HG03064 (cell line): ENCODE results near the gene ADAMTS16.

Experiments used
- ATAC-seq: cut with Tn5 transposase; IDR thresholded peaks from one replicate; pipeline ENCODE4 v1.9.1; 2021; ENCODE audit warnings: low read depth; ENCODE audit not compliant: unreplicated experiment

Gene ADAMTS16

DNA sequence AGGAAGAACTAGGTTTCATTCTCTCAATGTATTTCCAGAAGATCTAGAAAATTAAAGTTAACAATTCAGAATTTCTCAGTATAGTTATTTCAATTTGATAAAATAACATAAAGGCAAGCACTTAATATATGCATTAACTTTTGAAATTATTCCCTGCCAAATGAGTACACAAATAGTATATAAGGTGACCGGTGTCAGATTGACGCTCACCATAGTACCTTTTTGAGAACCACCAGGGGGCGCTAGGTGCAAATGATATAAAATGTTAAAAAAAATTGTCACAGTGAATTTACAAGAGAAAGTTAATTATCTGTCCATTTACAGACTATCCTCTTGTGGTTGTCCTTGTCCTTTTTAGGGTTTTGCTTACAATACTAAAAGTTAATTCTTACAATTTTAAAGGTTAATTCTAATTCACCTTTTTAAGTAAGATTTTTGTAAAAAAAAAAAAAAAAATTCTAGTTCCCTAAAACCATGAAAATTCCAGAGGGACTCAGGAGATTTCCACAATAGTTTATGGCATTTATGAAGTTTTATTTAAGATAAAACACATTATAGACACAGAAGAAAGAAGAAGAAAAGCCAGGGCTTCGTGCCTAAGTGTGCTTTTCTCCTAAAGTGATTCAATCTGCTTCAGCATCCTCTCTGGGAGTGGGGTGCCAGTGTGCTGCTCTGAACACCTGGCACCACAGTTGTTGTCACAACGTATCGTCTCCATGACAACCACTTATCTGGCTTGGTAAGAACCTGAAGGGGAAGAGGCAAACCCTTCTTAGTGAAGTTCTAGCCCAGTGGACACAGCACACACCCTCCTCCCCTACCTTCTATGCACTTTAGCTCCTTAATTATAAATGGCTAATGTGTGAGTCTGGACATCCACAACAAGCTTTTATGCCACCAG, 1.7 kb downstream of the ADAMTS16 start:
- ATAC-seq, result no peak

DNA sequence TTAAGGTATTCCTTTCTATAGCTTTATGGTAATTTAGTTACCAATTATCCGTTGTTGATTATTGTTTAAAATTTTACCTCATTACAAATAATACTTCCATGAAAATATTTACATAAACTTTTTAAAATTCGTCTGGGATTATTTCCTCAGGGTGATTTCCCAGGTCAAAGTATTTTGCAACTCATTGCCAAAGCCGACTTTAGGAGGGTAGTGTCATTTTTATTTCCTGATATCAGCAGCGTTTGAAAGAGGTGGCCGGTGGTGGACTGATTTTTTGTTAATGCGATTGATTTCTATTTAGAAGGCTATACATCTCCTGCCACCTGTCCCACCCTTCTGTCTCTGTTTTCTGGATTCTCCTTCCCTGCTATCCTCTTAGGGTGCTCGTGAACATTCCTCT, 4.3 kb downstream of the ADAMTS16 start:
- ATAC-seq, result no peak

DNA sequence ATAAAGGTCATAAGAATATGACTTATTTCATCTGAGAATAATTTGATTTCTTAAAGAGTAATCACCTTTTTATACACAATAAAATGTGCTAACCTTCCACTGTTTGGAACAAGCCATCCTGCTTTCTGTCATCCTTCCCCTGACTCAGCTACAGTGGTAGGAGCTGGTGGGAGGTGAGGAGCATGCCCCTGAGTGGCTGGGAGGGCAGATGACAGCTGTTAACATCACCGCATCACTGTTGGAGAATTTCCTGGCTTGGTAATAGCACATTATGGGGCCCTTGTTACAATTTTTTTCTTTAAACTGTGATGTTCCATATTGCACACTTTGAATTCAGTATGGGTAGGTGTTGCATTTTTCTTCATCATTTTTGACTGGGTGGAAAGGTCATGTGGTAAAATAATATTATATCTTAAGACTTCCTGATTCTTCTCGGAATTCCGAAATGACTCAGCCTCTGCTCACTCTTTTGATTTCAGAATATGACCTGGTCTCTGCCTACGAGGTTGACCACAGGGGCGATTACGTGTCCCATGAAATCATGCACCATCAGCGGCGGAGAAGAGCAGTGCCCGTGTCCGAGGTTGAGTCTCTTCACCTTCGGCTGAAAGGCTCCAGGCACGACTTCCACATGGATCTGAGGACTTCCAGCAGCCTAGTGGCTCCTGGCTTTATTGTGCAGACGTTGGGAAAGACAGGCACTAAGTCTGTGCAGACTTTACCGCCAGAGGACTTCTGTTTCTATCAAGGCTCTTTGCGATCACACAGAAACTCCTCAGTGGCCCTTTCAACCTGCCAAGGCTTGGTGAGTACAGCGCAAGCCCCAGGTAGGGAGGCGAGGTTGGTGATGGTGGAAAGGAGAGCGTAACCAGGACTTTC, 5.8 kb downstream of the ADAMTS16 start:
- ATAC-seq, result no peak

DNA sequence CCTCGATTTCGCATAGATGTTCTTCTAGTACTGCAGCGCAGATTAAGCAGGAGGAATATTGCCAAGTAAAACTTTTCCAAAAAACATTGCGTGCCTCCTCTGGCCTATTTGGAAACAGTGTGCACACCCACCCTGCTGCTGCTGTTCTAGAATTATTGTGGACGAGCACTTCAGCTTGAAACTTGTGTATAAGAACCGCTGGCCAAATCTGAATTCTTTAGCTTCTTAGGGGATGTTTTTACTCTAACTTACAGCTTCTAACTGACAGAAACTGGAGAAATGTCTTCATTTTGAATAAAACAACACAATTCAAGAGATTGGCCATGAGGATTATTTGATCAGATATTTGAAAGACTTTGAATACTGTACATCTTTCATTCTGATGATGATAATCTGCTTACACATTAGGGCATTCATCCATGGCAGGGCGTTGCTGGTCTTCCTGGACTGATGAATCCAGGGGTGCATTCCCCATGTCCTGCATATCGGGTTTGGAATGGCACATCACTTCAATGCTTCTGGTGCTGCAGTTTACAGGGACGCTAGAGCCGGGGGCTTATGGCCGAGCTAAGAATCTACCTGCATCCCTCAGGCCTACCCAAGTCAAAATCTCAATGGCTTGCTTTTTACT, 6.5 kb downstream of the ADAMTS16 start:
- ATAC-seq, result no peak

DNA sequence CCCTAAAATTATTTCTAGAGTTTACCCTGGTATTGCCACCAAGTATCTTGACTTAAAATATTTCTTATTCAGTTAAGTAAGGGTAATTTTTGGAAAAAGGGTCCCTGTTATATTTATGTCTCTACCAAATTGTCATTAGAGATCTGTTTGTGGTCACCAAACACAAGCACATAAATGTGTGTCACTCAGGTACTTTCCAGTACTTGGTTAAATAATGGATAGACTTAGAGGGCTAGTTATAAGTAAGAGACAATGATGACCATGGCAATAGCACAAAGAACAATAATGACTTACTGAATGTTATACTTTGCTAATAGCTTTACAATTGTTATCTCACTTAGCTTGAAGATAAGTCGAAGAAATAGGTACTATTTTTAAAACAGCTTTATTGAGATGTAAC, 9.0 kb downstream of the ADAMTS16 start:
- no peak for ATAC-seq

DNA sequence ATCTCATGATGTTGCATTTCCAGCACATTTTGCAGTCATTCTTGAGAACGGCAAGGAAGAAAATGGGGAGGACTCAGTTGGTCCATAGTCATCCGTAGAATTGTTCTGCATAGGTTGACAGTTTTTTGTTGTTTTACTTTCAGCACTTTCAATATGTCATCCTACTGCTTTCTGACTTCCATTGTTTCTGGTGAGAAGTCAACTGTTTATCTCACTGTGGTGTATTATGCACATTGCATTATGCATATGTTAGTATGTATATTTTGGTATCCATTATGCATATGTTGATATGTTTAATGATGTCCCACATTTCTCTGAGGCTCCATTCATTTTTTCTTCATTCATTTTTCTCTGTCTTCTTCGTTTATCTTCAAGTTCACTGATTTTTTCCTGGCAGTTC, 10.5 kb downstream of the ADAMTS16 start:
- ATAC-seq, result no peak

DNA sequence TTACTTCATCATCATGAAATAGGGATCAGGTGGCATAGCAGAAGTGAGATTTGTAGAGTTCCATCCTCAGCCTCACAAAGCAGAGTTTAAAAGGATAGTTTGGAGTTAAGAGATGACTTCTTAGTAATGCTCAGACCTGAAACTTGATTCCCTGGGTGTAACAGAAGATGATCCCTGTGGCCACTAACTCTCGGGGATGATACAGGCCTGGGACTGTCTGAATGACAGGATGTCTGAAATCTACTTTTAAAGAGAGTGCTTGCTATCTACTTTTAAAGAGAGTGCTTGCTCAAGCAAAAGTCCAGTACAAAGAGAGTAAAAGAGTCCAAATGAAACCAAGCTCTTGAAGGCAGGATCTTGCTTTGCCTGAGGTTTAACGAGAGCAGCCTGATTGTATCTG, 14.6 kb downstream of the ADAMTS16 start:
- ATAC-seq, result no peak

DNA sequence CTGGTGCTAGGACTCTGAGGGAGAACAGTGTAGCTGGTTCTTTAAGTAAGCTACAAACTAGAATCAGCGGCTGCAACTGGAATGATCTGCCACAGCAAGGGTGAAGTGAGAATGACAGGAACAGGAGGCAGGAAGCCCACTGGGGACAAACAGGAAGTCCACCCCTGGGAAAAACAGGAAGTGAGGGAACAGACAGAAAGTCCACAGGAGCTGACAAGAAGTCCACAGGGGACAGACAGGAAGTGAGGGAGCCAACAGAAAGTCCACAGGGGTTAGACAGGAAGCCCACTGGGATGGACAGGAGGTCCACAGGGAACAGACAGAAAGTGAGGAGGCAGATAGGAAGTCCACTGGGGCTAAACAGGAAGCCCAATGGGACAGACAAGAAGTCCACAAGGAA, 15.5 kb downstream of the ADAMTS16 start:
- ATAC-seq, result no peak

DNA sequence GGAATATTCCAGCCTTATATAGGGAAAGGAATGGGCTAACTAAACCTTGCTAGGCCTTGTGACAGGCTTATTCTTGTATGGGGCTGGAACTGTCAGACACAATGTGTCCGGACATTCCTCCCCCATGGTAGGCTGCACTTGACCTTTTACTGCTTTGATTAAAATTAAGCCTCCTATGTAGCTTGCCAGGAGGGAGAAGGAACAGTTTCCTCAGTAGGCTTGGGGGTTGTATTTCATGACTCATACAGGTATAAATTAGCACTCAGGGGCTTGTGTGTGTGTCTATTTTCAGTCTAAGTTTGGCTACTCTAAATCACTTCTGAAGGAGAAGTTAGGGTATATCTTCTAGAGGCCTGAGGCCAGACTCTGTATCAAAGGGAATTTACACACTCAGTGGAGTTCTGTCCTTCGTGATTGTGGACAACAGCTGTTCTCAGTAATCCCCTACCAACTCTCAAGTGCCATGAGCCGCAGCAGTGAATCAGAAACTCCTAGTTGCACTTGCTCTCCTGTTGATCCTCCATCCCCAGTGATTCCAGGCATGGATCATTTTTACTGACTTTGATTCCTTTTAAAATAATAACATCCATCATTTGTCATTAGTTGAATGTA, 16.4 kb downstream of the ADAMTS16 start:
- ATAC-seq, result no peak

DNA sequence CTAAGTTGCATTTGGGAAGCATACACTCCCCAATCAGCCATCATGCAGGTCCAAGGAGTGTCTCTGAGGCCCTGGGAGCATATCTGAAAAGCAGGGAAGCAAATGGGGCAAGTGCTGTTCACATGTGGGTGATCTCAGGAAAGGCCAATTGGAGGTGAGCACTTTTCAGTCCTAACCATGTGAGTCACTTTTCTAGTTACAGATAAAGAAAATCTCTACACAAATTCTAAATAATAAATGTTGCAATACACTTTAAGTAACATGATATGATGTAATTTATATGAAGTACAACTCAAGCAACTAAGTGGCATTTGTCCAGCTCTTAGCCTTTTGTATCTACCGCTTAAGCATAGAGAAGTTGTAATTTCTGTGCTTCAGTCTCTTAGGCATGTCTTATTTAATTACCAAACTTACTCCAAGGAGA, 18.4 kb downstream of the ADAMTS16 start:
- no peak for ATAC-seq

DNA sequence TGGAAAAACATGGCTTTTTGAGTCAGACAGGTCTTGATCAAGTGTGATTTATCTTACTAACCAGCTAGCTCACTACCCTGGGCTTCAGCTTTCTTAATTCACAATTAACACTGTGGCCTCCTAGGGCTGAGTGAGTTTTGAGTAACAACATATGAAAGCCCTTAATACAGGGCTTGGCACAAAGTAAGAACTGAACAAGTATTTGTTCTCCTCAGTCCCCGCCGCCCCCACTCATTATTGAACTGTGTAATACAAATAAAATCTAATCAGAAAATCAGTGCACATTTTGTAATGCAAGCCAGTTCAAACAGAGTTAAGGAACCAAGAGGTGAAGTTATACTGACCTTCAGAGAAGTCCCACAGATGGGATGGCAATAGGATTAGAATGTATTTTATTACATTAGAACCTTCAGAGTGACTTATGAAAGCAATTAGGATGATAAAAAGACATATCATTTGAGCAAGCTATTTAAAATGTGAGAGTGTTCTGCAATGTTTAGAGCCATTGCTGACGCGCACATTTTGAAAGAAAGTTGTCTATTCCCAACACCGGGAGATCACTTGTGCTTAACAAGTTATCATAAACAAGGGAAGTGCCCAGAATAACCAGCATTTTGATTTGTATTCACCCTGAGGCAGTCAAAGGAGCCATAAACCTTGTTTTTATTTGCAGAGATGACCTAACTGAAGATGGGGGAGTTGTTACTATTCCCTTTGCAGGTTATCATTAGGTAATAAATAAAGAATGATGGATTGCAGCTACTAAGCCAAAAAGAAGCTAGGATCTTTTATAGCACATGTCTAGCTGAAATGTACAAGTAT, 19.4 kb downstream of the ADAMTS16 start:
- no peak for ATAC-seq

DNA sequence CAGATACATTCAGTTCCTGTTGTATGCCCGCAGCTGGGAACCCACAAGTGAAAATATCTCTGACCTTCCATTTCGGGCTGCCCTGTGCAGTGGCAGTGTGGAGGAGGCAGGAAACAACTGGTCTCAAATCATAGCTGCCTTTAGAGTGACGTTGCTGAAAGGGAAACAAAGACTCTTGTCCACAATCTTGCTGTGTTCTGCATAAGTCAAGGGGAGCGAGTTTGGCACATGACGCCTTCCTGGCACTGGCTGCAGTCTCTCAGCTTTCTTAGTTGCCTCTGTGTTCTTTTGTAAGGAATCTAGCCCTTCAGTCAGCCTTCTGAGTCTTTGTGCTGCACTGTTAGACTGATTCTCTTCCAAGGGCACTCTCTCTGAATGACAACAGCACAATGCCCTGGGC, 24.0 kb downstream of the ADAMTS16 start:
- ATAC-seq, result no peak

DNA sequence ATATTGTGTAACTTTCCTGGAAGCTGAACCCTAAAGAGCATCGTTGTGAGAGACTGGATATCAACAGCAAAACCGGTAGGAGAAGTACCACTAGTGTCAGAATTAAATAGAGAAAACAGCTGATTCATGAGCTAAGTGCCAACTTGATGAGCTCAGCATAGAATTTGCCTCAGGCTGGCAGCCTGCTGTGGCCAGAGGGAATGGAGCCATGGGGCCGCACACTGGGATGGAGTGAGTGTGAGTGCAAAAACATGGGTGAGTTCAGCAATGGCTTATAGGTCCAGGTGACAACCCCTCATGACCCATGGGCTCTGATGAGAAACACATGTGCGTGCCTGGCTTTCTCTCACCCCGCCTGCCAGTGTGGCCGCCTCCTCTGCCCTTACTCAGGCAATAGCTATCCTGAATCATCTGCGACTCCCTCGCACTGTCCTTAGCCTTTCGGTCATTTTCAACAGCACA, 25.4 kb downstream of the ADAMTS16 start:
- no peak for ATAC-seq

DNA sequence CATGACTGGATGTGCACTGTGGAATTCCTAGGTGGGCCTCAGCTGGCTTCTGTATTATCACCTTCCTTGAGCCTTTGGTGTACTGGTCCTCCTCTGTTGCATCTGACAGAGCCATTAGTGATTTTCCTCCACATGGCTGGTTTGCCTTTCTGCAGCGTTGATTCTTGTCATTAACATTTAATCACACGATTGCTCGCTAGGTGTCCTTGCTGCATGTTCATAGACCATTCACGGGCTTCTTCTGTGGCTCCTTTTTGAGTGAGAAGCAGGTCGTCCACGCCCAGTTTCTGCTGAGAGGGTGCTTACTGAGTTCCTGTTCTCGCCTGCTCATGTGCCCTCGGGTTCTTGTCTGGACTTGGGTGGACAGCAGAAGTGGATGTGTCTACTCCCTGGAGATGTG, 29.3 kb downstream of the ADAMTS16 start:
- no peak for ATAC-seq

DNA sequence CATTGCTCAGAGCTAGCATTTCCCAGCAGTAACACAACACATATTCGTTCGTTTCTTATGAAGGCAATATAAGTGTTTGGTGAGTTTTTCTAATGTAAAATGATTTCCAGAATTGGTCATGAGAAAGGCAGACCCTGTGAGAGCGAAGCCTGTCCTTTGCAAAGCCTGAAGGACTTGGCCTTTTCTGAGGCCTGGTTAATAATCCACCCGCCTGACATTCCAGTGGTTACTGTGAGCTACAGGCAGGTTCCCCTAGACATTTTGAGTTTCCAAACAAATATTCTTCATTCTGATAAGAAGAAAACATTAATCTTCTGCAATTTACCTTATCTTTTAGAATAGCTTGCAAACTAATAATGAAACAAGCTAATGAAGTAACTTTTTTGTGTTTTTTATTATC, 38.0 kb downstream of the ADAMTS16 start:
- ATAC-seq, result no peak

DNA sequence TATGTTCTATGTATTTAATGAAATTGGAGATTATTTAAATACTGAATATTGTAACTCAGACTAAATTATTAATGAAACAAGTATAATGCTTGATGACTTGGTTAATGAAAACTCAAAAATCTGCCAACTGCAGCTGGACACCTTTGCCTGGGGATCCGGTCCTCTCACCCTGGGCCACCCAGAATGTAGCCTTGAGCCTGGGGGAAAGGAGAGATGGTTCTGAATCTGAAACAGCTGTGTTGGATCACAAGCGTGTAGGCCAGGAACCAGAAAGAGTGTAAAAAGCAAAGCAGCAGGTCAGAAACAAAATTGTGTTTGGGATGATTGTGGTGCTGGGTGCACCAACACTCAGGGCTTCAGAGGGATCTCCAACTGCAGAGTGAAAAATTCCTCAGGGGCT, 38.5 kb downstream of the ADAMTS16 start:
- ATAC-seq, result no peak

DNA sequence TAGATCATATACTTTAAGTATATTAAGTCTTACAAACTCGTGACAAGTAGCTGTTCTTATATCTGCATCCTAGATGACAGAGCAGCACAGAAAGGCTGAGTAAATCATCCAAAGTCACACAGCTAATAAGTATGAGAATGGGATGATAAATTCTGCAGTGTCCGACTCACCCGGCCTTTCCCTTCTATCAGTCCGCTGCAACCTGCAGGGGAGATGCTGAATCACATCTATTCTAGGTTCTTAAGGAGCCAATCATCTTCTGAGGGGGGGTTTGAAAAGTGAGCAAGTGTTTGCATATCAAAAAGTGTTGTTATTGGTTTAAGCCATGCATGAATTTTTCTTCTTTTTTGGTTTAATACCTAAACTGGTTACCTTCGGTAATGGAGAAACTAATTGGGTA, 38.9 kb downstream of the ADAMTS16 start:
- ATAC-seq, result no peak

DNA sequence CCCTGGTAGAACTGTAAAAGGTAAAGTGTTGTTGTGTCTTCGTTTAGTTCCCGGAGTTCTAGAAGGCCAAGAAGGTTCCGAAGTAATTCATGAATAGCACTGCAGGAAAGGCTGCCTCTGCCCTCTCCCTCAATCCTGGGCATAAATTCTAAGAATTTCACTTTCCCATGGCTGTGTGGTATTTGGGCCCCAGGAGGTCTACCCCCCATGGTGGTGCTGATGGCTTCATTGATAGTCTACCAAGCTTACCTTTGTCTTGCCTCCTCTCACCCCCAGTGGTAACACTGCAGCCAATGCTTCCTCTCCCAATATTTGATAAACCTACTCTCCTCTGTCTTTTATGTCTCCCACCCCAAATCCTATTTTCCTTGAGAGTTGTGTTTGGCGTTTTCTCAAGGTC, 39.5 kb downstream of the ADAMTS16 start:
- no peak for ATAC-seq

DNA sequence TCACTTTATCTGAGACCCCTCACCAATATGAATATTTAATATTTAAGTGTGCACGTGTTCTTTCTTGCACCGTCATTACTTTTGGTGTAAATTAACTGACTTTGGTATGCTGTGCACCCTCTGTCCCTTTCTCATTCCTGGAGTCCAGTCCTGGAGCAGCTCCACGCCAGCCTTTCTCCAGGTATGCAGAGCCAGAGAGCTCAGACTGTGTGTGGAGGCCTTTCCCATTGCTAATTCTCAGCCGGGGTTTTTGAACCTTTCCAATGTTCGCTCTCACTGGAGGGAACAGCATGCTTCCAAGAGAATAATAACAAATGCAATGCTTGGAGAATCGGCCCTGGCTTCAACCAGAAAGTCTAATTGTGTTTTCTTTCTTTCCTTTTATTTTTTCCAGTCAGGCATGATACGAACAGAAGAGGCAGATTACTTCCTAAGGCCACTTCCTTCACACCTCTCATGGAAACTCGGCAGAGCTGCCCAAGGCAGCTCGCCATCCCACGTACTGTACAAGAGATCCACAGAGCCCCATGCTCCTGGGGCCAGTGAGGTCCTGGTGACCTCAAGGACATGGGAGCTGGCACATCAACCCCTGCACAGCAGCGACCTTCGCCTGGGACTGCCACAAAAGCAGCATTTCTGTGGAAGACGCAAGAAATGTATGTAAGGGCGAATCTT, 41.7 kb downstream of the ADAMTS16 start:
- ATAC-seq, result no peak
